Effector CD8-positive, alpha-beta T cell (primary cell): ENCODE measurements around the gene SFT2D3.

Experiments used
- DNase-seq: peaks from one replicate; lab custom pipeline; 2025; lab: John Stamatoyannopoulos, UW

SFT2D3 gene

GRCh38 chr2:127707890-127708648 is 6.8 kb downstream of the SFT2D3 start:
- no peak for DNase-seq

DNA sequence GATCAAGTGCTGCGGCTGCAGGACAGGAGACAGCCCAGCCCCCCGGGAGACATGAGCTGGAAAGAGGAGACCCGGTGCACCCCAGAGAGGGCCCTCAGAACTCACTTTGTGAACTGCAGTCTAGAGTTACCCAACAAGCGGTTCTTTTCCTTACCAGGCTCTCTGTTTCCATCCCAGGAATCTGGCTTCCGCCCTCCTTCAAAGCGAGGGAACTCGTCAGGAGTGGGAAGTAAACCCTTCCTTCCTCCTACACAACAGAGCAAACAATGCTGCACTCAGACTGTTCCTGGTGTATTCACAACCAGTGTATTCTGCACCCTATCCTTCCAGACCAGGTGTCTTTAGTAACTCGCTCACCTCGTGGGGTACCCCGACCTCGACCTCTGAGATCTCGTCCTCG is 8.0 kb downstream of the SFT2D3 start:
- DNase-seq: no peak

- DNase-seq: no peak
Observed at GRCh38 chr2:127712999-127713398, 11.7 kb downstream of the SFT2D3 start.

- no peak for DNase-seq
Observed at GRCh38 chr2:127713562-127713961, 12.3 kb downstream of the SFT2D3 start.

- no peak for DNase-seq
Observed at GRCh38 chr2:127715778-127716449, 14.6 kb downstream of the SFT2D3 start.

DNA sequence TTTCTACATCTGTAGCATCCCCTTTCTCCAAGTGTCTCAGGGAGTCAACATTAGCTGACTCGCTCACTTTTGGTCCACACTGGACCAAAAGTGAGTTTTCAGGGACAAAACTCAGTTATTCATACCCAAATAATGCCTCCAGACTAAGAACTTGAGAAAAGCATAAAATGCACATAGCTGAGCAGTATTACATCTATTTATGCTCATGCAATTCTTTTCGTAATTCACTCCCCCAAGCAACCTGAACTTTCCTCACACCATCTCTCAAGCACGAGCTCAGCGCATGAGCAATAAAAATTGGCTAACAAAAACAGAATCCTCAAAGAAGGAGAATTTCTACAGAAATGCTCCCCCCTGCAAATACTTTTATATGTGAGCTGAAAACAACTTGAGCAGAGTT is 17.0 kb downstream of the SFT2D3 start:
- no peak for DNase-seq

DNA sequence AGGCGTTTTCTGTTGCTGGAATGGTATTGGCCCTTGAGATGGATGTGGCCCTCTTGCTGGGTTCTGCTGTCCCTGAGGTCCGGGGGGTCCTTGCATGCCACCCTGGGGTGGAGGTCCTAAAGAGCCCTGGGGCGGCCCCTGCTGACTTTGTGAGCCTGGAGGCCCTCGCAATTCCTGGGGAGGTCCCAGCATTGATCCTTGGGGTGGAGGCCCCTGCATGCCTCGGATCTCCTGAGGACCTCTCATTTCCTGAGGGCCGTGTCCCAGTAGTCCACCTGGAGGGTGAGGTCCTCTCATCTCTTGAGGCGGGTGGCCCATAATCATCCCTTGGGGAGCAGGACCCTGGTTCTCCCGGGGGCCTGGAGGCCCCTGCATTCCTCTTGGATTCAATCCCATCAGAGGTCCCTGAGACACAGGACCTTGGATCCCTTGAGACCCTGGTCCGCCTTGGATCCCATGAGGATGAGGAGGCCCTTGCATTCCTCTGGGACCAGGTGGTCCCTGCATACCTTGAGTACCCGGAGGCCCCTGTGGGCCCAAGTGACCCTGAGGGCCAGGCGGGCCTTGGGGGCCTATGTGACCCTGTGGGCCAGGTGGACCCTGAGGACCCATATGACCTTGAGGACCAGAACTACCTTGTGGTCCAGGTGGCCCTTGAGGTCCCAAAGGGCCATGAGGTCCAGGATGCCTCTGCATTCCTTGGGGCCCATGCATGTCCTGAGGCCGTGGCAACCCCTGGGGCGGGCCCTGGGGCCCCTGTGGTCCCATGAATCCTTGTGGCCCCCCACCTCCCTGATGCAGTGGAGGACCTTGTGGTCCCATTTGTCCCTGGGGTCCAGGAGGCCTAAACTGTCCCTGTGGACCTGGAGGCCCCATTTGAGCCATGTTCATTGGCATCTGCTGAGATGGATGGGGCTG is 18.3 kb downstream of the SFT2D3 start:
- no peak for DNase-seq

GRCh38 chr2:127721311-127721977 is 20.1 kb downstream of the SFT2D3 start:
- DNase-seq: no peak

DNA sequence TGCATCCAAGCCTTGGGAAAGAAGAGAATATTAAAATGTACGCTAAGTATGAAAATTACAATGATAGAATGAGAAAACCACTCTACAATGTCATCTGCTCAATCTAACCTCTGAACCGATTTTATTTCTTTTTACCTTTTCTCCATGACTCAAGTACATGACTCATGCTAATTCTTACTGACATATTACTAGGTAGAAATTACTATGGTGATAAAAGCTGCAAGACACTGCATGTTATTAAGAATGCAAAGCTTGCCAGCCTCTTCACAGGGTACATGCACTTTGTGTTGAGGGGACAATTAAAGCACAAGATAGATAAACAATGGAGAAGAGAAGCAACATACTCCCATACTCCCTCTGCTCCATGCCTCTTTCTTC is 20.7 kb downstream of the SFT2D3 start:
- DNase-seq: no peak

DNA sequence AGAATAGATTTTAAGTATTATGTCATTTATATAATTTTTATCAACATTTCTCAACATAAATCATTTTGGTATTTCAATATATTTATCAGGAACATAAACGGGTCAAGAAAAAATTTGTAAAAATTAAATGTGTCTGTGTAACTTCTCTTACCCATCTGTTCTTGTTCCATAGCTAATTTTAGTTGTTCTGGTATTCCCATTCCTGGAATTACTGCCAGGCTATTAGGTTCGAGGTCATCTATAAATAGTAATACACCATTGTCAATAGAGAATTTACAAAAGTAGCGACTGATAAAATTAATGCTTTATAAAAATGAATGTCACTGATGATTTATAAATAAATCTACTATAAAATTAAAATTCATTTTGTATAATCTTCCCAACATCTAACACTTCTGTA is 21.5 kb downstream of the SFT2D3 start:
- no peak for DNase-seq

DNA sequence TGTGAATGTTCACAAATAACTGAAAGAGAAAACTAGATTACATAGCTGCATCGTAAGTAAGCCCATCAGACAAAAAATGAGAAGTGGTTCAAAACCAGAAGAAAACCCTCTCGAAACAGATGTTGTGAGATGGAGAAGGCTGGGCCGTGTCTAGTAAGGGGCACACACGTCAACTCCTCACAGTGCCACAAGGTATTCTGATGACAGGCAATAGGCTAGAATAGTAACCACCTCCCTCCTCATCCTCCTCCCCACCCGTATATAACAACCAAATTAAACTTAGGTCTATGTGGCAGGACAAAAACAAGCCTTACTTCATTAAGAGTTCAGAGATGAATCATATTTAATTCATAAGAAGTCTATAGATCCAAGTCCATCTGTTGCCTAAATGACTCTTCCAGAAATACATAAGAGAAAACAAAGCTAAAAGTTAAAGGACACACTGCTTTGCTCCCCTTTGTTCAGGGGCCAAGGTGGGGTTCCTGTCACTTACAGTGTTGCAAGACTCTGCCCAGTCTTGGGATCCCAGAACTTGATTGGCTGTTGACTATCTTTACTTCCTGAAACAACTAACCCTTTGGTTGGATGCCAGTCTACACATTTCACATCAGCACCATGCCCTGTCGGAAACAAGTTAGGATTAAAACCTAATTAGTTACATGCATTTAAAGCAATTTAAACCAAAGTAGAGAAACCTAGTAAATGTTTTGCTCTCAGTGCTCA is 25.0 kb downstream of the SFT2D3 start:
- DNase-seq: no peak

- no peak for DNase-seq
Observed at GRCh38 chr2:127733113-127733815, 32.0 kb downstream of the SFT2D3 start.

GRCh38 chr2:127733816-127734537 is 32.7 kb downstream of the SFT2D3 start:
- DNase-seq: no peak

GRCh38 chr2:127735044-127735443 is 33.7 kb downstream of the SFT2D3 start:
- DNase-seq: no peak

DNA sequence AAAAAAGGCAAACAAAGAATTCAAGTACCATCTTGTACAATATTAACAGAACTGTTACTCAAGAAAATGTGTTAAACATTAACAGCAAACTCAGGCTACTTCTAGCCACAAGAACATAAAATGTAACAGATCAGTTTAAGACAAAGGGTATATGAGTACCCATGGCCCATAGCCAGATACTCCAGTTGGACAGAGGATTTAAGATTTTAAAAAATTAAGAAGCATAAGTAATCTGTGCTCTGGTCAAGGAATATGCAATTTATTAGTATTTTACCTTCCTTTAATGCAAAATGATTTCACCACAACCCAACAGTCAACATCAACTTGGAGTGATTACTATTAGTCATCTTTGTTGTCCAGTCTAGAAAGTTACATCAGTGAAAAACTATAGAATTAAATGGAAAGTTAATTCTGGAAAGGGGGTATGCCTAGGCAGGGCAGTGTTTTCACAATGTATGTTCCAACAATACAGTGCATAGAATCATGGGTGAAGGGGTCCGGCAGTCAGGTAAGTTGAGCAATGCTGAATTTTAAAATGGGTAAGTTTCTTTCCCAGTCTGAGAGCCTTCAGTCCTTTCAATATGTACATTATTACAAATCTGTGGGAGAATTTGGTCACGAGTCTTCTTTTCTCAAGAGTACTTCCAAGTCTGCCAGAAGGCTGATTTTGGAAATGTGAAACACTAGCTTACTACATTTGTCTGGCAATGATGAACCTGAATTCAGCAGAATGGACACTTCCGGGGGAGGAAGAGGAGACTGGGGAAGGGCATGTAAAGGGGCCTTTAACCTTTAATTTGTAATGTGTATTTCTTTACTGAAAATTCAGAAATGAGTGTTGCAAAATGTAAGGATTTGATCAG is 34.5 kb downstream of the SFT2D3 start:
- no peak for DNase-seq

DNA sequence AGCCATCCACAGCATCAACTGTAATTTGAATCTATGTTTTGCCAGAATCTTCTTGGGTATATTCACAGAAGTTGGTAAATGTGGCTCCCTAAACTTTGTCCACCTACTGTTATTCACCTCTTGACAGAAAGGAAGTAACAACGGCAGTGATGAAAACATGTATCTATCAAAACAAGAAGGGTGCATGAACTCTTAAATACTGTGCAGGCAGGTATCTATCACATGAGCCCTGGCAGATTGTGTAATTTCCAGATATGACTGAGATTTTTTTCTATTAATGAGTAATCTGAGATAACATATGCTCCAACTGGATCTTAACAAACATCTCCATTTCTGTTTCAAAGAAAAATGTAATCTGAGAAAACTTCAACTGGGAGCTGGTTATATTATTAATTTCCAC is 36.6 kb downstream of the SFT2D3 start:
- DNase-seq: no peak

- DNase-seq: no peak
Observed at GRCh38 chr2:127739800-127740199, 38.5 kb downstream of the SFT2D3 start.

DNA sequence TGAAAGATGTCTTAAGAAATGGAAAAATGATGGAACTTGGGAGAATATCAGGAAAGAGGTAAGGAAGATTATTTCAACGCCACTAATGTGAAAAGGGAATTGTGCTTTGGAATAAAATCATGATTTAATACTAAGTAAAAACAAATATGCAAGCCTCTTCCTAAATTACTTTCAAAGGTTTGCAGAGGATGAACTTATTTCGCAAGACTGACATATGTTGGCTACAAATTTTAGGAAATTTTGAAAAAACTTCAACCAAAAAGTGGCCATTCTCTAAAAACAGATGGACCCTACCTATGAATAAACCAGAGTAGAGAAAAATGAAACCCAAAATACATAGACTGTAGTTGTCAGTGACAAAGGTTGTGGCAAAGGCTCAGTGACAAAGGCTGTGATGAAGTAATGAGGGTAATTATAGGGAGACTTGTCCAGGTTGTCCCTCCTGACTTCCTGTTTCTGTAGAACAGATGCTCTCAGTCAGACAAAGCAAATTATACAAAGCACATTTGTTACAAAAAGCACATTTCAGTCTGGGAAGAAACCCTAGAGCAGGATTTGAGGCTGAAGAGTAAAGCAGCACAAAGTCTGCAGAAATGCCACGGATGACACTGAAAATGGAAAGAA is 39.5 kb downstream of the SFT2D3 start:
- DNase-seq: no peak
